Measurements from ENCODE around the gene ALK. TPM values are rescaled to one million over a fixed set of nuclear protein-coding genes. Genes with fewer than 3 reads are reported as not detected.

The ALK gene
- total and polyA plus RNA-seq, 12 donors = 0.09 to 1.8 (median 0.53) TPM; not detected in 1

- Histone ChIP-seq H3K27me3 (no peaks in the 10 kb centered on the region), H3K9me3 (replicated peaks in 1 of 3) (no peaks in the 10 kb centered on the region), H3K4me3 (no peak overlapping the region), H3K4me1 (replicated peaks in 1 of 2) (no peaks in the 10 kb centered on the region), H3K36me3 (replicated peaks in 1 of 2) (no peaks in the 10 kb centered on the region), H3K27ac (no peak overlapping the region)
- WGBS, 4 donors = 74 to 92% (median 86%) methylated on average over 3 of the region's 3 CpGs
- DNase-seq = no peak
- intact Hi-C loops (cut with DNase I) = no loop called here
- TF ChIP-seq, protein P1, sequence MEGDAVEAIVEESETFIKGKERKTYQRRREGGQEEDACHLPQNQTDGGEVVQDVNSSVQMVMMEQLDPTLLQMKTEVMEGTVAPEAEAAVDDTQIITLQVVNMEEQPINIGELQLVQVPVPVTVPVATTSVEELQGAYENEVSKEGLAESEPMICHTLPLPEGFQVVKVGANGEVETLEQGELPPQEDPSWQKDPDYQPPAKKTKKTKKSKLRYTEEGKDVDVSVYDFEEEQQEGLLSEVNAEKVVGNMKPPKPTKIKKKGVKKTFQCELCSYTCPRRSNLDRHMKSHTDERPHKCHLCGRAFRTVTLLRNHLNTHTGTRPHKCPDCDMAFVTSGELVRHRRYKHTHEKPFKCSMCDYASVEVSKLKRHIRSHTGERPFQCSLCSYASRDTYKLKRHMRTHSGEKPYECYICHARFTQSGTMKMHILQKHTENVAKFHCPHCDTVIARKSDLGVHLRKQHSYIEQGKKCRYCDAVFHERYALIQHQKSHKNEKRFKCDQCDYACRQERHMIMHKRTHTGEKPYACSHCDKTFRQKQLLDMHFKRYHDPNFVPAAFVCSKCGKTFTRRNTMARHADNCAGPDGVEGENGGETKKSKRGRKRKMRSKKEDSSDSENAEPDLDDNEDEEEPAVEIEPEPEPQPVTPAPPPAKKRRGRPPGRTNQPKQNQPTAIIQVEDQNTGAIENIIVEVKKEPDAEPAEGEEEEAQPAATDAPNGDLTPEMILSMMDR (IDR thresholded peaks at IDR 0.05) = no peak
- no peak for TF ChIP-seq POLR2A (IDR thresholded peaks at IDR 0.05)
These were observed 150.5 kb downstream of the ALK start for GRCh38 chr2:29770846-29771245.

DNA sequence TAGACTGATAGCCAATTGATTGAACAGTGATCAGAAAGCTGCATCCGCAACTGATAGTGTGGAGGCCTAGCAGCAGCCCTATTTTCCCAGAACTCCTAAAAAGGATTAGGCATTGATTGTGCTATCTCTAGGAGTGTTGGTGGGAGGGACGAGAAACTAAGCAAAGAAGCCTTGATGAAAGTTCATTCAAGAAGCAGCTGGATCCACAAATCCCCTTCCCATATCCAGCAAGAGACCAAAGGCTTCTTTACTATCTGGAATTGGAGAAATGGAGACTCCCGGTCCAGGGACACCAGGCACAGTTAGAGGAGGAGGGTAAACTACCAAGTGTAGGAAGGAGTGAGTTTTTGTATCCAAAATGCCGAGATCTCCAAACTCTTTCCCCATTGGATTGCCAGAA is 151.5 kb downstream of the ALK start:
- Histone ChIP-seq H3K27me3 (no peaks in the 10 kb centered on the region), H3K27ac (no peak overlapping the region), H3K9me3 (replicated peaks in 1 of 3) (no peaks in the 10 kb centered on the region), H3K36me3 (replicated peaks in 1 of 2) (no peaks in the 10 kb centered on the region), H3K4me1 (replicated peaks in 1 of 2) (no peaks in the 10 kb centered on the region), H3K4me3 (no peak overlapping the region)
- no peak for DNase-seq
- intact Hi-C loops (cut with DNase I) = no loop called here
- 85 to 94% (median 91%) methylated on average over 4 of the region's 4 CpGs for WGBS, 4 donors
- TF ChIP-seq, protein P1 (IDR thresholded peaks at IDR 0.05) = no peak
- no peak for TF ChIP-seq POLR2A (IDR thresholded peaks at IDR 0.05)

GRCh38 chr2:29767606-29768335 is 153.6 kb downstream of the ALK start:
- no peaks in the 10 kb centered on the region for H3K36me3 ChIP-seq (replicated peaks in 1 of 2)
- H3K4me3 ChIP-seq = no peak overlapping the region
- H3K27me3 ChIP-seq = no peaks in the 10 kb centered on the region
- intact Hi-C loops (cut with DNase I) = no loop called here
- DNase-seq = no peak
- 50 to 55% (median 53%) methylated on average over 8 to 9 of the region's 9 CpGs for WGBS, 4 donors
- TF ChIP-seq POLR2A (IDR thresholded peaks at IDR 0.05) = no peak
- no peaks in the 10 kb centered on the region for H3K4me1 ChIP-seq (replicated peaks in 1 of 2)
- no peak overlapping the region for H3K27ac ChIP-seq
- no peaks in the 10 kb centered on the region for H3K9me3 ChIP-seq (replicated peaks in 1 of 3)

DNA sequence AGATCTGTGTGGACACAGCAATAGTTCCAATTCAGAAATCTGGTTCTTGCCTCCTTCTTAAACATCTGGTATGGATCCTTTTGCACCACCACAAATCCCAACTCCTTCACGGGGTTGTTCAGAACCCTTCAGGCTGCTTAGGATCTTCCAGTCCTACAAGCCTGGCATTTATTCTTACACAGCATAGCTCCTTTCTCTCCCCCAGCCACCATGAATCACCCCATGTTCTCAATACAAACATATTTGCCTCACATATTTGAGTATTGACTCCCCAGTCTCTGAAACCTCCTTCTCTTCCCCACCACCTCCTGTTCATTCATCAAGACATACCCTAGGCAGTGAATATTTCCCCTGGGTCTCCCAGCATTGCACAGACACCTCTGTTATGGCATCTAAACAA is 155.2 kb downstream of the ALK start:
- no peaks in the 10 kb centered on the region for H3K27me3 ChIP-seq
- no peaks in the 10 kb centered on the region for H3K36me3 ChIP-seq (replicated peaks in 1 of 2)
- H3K9me3 ChIP-seq (replicated peaks in 1 of 3) = no peaks in the 10 kb centered on the region
- intact Hi-C loops (cut with DNase I) = no loop called here
- no peak overlapping the region for H3K4me3 ChIP-seq
- no peaks in the 10 kb centered on the region for H3K4me1 ChIP-seq (replicated peaks in 1 of 2)
- no peak overlapping the region for H3K27ac ChIP-seq
- no peak for TF ChIP-seq POLR2A (IDR thresholded peaks at IDR 0.05)
- TF ChIP-seq, protein P1 (IDR thresholded peaks at IDR 0.05) = no peak
- WGBS, 4 donors = 76 to 84% (median 79%) methylated on average over 1 of the region's 1 CpG
- no peak for DNase-seq

- H3K4me3 ChIP-seq = no peak overlapping the region
- no peaks in the 10 kb centered on the region for H3K4me1 ChIP-seq (replicated peaks in 1 of 2)
- DNase-seq = no peak
- no peaks in the 10 kb centered on the region for H3K9me3 ChIP-seq (replicated peaks in 1 of 3)
- H3K27ac ChIP-seq = no peak overlapping the region
- TF ChIP-seq, protein P1 (IDR thresholded peaks at IDR 0.05) = no peak
- no peak for TF ChIP-seq POLR2A (IDR thresholded peaks at IDR 0.05)
- 65 to 100% (median 91%) methylated on average over 1 of the region's 1 CpG for WGBS, 4 donors
- H3K36me3 ChIP-seq (replicated peaks in 1 of 2) = no peaks in the 10 kb centered on the region
- intact Hi-C loops (cut with DNase I) = no loop called here
- H3K27me3 ChIP-seq = no peaks in the 10 kb centered on the region
These were observed 155.7 kb downstream of the ALK start for GRCh38 chr2:29765721-29766120.
